ENCODE results near the gene ZNRF1. TPM values are rescaled to one million over a fixed set of nuclear protein-coding genes. Genes with fewer than 3 reads are reported as not detected.

The ZNRF1 gene
- total and polyA plus RNA-seq, 2 of the 13 experiments (the other 11 are each of a cell fraction or from before 2014, with no cell fraction given) = 43.9 to 58.7 TPM

DNA sequence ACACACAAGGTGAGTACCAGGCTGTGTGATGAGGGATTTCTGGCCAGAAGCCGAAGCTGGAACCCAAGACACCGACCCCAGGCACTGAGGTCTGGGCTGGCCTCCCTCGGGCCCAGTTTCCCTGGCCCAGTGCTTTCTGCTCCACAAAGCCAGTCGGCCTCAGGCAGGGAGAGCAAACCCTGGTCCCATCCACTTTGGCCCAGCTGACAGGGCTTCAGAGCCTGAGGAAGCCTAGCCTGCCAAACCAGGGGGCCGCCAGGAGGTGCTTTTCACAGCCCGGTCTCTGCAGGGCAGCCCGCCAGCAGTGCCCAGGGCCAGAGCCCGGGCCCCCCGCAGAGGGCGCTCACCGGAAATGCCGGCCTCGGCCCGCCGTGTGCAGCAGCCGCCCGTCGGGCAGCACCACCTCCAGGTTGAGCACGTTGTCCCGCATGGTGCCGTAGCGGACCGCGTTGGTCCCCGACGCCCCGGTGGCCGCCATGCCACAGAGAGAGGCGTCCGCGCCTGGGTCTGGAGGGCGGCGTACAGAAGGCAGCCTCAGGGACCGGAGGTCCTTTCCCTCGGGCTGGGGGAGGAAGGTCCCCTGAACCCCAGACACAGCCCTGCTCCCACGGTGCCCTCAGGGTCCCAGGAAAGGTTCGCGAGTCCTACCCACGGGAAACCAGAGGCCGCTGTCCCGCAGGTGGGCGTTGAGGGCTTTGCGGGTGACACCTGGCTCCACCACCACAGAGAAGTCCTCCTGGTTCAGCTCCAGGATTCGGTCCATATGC, 115.5 kb downstream of the ZNRF1 start (continued):
- peak; percentile 7; the same call in 1 of the 2 replicates for TF ChIP-seq ZFP91 (CRISPR knock-in tag; IDR thresholded peaks at IDR 0.05; ENCODE audit: borderline replicate concordance)
- TF ChIP-seq, protein P1, sequence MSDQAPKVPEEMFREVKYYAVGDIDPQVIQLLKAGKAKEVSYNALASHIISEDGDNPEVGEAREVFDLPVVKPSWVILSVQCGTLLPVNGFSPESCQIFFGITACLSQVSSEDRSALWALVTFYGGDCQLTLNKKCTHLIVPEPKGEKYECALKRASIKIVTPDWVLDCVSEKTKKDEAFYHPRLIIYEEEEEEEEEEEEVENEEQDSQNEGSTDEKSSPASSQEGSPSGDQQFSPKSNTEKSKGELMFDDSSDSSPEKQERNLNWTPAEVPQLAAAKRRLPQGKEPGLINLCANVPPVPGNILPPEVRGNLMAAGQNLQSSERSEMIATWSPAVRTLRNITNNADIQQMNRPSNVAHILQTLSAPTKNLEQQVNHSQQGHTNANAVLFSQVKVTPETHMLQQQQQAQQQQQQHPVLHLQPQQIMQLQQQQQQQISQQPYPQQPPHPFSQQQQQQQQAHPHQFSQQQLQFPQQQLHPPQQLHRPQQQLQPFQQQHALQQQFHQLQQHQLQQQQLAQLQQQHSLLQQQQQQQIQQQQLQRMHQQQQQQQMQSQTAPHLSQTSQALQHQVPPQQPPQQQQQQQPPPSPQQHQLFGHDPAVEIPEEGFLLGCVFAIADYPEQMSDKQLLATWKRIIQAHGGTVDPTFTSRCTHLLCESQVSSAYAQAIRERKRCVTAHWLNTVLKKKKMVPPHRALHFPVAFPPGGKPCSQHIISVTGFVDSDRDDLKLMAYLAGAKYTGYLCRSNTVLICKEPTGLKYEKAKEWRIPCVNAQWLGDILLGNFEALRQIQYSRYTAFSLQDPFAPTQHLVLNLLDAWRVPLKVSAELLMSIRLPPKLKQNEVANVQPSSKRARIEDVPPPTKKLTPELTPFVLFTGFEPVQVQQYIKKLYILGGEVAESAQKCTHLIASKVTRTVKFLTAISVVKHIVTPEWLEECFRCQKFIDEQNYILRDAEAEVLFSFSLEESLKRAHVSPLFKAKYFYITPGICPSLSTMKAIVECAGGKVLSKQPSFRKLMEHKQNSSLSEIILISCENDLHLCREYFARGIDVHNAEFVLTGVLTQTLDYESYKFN (CRISPR knock-in tag; conservative IDR thresholded peaks at IDR 0.05) = no peak
- TF ChIP-seq, protein P2, sequence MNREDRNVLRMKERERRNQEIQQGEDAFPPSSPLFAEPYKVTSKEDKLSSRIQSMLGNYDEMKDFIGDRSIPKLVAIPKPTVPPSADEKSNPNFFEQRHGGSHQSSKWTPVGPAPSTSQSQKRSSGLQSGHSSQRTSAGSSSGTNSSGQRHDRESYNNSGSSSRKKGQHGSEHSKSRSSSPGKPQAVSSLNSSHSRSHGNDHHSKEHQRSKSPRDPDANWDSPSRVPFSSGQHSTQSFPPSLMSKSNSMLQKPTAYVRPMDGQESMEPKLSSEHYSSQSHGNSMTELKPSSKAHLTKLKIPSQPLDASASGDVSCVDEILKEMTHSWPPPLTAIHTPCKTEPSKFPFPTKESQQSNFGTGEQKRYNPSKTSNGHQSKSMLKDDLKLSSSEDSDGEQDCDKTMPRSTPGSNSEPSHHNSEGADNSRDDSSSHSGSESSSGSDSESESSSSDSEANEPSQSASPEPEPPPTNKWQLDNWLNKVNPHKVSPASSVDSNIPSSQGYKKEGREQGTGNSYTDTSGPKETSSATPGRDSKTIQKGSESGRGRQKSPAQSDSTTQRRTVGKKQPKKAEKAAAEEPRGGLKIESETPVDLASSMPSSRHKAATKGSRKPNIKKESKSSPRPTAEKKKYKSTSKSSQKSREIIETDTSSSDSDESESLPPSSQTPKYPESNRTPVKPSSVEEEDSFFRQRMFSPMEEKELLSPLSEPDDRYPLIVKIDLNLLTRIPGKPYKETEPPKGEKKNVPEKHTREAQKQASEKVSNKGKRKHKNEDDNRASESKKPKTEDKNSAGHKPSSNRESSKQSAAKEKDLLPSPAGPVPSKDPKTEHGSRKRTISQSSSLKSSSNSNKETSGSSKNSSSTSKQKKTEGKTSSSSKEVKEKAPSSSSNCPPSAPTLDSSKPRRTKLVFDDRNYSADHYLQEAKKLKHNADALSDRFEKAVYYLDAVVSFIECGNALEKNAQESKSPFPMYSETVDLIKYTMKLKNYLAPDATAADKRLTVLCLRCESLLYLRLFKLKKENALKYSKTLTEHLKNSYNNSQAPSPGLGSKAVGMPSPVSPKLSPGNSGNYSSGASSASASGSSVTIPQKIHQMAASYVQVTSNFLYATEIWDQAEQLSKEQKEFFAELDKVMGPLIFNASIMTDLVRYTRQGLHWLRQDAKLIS (CRISPR knock-in tag; IDR thresholded peaks at IDR 0.05) = no peak
- no peak for TF ChIP-seq ZNF839 (CRISPR knock-in tag; IDR thresholded peaks at IDR 0.05; ENCODE audit: borderline replicate concordance)
- TF ChIP-seq, protein P3, sequence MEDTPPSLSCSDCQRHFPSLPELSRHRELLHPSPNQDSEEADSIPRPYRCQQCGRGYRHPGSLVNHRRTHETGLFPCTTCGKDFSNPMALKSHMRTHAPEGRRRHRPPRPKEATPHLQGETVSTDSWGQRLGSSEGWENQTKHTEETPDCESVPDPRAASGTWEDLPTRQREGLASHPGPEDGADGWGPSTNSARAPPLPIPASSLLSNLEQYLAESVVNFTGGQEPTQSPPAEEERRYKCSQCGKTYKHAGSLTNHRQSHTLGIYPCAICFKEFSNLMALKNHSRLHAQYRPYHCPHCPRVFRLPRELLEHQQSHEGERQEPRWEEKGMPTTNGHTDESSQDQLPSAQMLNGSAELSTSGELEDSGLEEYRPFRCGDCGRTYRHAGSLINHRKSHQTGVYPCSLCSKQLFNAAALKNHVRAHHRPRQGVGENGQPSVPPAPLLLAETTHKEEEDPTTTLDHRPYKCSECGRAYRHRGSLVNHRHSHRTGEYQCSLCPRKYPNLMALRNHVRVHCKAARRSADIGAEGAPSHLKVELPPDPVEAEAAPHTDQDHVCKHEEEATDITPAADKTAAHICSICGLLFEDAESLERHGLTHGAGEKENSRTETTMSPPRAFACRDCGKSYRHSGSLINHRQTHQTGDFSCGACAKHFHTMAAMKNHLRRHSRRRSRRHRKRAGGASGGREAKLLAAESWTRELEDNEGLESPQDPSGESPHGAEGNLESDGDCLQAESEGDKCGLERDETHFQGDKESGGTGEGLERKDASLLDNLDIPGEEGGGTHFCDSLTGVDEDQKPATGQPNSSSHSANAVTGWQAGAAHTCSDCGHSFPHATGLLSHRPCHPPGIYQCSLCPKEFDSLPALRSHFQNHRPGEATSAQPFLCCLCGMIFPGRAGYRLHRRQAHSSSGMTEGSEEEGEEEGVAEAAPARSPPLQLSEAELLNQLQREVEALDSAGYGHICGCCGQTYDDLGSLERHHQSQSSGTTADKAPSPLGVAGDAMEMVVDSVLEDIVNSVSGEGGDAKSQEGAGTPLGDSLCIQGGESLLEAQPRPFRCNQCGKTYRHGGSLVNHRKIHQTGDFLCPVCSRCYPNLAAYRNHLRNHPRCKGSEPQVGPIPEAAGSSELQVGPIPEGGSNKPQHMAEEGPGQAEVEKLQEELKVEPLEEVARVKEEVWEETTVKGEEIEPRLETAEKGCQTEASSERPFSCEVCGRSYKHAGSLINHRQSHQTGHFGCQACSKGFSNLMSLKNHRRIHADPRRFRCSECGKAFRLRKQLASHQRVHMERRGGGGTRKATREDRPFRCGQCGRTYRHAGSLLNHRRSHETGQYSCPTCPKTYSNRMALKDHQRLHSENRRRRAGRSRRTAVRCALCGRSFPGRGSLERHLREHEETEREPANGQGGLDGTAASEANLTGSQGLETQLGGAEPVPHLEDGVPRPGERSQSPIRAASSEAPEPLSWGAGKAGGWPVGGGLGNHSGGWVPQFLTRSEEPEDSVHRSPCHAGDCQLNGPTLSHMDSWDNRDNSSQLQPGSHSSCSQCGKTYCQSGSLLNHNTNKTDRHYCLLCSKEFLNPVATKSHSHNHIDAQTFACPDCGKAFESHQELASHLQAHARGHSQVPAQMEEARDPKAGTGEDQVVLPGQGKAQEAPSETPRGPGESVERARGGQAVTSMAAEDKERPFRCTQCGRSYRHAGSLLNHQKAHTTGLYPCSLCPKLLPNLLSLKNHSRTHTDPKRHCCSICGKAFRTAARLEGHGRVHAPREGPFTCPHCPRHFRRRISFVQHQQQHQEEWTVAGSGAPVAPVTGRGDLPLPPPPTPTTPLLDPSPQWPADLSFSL (CRISPR knock-in tag; IDR thresholded peaks at IDR 0.05) = no peak
- TF ChIP-seq NPAS2 (CRISPR knock-in tag; IDR thresholded peaks at IDR 0.05; ENCODE audit: borderline replicate concordance) = no peak
- no peak for TF ChIP-seq ARNT (IDR thresholded peaks at IDR 0.05)
- TF ChIP-seq HNRNPL (IDR thresholded peaks at IDR 0.05; ENCODE audit: low read depth, low read length) = 0 out of 2 replicates have a peak, but pooled peaks have one; percentile 21
- TF ChIP-seq ERF (CRISPR knock-in tag; IDR thresholded peaks at IDR 0.05) = no peak
- peak; percentile 45 for TF ChIP-seq KDM2A (CRISPR knock-in tag; IDR thresholded peaks at IDR 0.05; ENCODE audit: borderline replicate concordance, low read depth)
- TF ChIP-seq AGO2 (optimal IDR thresholded peaks at IDR 0.05; ENCODE audit: low read depth, low read length) = peak; percentile 51

Data from HepG2 (cell line).